HTR-8/SVneo (cell line): ENCODE data around the gene APOC1.
A peak's percentile ranks its signal among the peaks of the same experiment; 100 is the strongest.
"Not testable (repeated sequence)": the region's sequence is repeated elsewhere in the genome, so short reads cannot be mapped to it uniquely, and the experiment has no call there.

Experiments
- DNase-seq: peaks from one replicate; pipeline ENCODE4 v3.0.0; 2011; ENCODE audit warnings: low spot score, mixed read lengths; ENCODE audit not compliant: insufficient read length
- FAIRE-seq: peaks from 2 replicates; lab custom pipeline; 2011; peaks lifted over from hg19 to GRCh38; lab: Jason Lieb, UNC

Gene APOC1

GRCh38 chr19:44914433-44915206, at the start of gene APOC1:
TSS of gene APOC1 (plus strand) at chr19:44914608. CDS start at chr19:44914892, 284 bp downstream.
- peak; percentile 44 for FAIRE-seq
- peak; percentile 94 for DNase-seq

DNA sequence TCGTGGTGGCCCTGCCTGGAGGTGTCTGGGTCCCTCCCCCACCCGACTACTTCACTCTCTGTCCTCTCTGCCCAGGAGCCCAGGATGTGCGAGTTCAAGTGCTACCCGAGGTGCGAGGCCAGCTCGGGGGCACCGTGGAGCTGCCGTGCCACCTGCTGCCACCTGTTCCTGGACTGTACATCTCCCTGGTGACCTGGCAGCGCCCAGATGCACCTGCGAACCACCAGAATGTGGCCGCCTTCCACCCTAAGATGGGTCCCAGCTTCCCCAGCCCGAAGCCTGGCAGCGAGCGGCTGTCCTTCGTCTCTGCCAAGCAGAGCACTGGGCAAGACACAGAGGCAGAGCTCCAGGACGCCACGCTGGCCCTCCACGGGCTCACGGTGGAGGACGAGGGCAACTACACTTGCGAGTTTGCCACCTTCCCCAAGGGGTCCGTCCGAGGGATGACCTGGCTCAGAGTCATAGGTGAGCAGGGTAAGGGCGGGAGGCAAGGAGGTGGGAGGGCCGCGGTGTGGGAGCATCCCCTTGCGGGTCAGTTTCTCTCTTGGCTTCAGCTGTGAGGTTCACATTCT, 49.1 kb upstream of the APOC1 start:
- DNase-seq = no peak
- no peak for FAIRE-seq

- DNase-seq (no peak), FAIRE-seq (no peak)
These were observed 47.7 kb upstream of the APOC1 start for GRCh38 chr19:44866664-44867063.

- no peak for DNase-seq
- FAIRE-seq = no peak
These were observed 46.8 kb upstream of the APOC1 start for GRCh38 chr19:44867578-44867977.

GRCh38 chr19:44869733-44870470, 44.5 kb upstream of the APOC1 start:
- FAIRE-seq = no peak
- no peak for DNase-seq

GRCh38 chr19:44871809-44872208, 42.6 kb upstream of the APOC1 start:
- DNase-seq (no peak), FAIRE-seq (no peak)

DNA sequence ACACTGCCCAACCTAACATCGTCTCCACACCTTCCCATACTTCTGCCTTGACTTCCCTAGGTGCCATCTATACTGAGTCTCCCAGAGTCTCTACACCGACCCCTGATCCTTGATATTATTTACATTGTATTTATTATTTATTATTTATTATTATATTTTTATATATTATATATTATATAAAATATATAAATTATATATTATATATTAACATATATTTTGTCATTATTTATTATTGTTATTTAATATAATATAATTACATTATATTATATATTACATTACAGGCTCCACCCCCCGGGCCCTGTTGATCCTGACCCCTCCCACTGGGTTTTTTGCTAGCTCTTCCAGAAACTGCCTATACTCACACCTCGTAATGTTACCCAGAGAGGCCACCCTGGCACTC, 41.7 kb upstream of the APOC1 start:
- FAIRE-seq = no peak
- DNase-seq = no peak

DNA sequence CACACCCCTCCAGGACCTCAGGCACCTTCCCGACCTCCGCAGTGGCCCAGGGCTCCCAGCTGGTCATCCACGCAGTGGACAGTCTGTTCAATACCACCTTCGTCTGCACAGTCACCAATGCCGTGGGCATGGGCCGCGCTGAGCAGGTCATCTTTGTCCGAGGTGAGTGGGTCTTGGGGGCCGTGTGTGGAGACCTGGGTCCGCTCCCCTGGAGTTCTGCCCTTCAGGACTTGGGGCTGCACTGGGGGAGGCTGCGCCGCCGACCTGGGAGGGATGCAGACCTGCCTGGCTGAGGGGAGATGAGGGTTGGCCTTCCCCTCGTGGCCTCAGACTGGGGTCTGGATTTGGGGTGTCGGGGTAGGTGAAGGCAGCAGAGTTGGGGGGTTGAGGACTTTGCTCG, 40.1 kb upstream of the APOC1 start:
- DNase-seq (no peak), FAIRE-seq (no peak)

GRCh38 chr19:44875666-44876451, 38.5 kb upstream of the APOC1 start:
- FAIRE-seq (no peak), DNase-seq (peak; percentile 34)

DNA sequence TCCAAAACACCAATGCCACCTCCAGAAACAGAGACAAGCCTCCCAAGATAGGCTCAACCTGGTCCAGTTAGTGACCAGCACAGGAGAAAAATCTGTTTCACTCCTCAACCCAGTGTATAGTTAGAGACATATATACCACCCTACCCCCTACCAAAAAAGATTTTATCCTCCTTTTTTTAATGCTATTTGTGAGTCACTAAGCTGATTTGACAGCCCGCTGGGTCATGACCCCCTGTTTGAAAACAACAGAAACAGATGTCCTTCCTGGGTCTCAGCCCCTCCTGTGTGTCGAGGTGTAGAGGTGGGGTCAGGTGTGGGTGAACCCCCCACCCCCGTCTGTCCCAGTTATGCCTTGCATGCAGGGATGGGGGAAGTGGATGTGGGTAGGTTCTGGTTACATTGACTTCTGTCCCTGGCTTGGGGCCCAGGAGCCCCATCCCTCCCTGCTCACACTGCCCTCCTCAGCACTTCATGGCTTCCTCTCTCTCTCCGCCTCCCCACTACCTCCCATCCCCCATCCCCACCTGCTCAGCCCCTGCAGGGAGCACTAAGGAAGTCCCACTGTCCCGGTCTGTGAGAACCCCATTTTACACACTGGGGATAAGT, 37.4 kb upstream of the APOC1 start:
- no peak for DNase-seq
- FAIRE-seq = no peak

DNA sequence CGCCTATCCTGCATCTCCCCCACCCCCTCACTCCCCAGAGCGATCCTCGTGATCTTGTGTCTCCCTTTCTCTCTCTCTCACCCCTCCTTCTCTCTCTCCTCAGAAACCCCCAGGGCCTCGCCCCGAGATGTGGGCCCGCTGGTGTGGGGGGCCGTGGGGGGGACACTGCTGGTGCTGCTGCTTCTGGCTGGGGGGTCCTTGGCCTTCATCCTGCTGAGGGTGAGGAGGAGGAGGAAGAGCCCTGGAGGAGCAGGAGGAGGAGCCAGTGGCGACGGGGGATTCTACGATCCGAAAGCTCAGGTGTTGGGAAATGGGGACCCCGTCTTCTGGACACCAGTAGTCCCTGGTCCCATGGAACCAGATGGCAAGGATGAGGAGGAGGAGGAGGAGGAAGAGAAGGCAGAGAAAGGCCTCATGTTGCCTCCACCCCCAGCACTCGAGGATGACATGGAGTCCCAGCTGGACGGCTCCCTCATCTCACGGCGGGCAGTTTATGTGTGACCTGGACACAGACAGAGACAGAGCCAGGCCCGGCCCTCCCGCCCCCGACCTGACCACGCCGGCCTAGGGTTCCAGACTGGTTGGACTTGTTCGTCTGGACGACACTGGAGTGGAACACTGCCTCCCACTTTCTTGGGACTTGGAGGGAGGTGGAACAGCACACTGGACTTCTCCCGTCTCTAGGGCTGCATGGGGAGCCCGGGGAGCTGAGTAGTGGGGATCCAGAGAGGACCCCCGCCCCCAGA, 36.1 kb upstream of the APOC1 start:
- FAIRE-seq (no peak), DNase-seq (no peak)

- FAIRE-seq (no peak), DNase-seq (no peak)
These were observed 34.9 kb upstream of the APOC1 start for GRCh38 chr19:44879309-44880065.

- FAIRE-seq (no peak), DNase-seq (no peak)
These were observed 32.3 kb upstream of the APOC1 start for GRCh38 chr19:44882063-44882462.

GRCh38 chr19:44882619-44883397, 31.6 kb upstream of the APOC1 start:
- not testable (repeated sequence) for DNase-seq, FAIRE-seq

DNA sequence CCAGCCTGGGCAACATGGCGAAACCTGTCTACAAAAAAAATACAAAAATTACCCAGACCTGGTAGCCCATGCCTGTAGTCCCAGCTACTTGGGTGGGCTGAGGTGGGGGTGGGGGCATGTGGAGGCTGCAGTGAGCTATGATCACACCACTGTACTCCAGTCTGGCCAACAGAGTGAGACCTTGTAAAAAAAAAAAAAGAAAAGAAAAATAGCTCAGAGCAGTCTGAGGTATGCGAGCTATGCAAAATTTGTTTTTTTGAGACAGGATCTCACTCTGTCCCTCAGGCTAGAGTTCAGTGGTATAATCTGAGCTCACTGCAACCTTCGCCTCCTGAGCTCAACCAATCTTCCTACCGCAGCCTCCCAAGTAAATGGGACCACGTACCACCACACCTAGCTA, 30.5 kb upstream of the APOC1 start:
- FAIRE-seq (no peak), DNase-seq (no peak)

DNA sequence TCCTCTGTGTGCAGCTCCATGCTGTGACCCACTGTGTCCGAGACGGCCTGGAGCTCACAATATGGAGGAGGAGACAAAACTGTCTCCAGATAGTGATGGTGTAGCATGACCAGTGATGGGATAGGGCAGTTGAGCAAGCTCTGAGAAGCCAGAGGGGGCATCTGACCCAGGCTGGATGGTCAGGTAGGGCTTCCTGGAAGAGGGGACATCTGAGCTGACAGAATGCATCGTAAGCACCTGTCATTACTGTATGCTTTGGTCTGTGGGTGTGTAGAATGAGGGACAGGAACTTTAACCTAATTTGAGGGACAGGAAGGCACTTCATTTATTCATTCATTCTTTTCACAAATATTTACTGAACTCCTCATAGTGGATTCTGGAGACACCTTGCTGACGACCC, 29.8 kb upstream of the APOC1 start:
- no peak for FAIRE-seq
- DNase-seq = no peak

DNA sequence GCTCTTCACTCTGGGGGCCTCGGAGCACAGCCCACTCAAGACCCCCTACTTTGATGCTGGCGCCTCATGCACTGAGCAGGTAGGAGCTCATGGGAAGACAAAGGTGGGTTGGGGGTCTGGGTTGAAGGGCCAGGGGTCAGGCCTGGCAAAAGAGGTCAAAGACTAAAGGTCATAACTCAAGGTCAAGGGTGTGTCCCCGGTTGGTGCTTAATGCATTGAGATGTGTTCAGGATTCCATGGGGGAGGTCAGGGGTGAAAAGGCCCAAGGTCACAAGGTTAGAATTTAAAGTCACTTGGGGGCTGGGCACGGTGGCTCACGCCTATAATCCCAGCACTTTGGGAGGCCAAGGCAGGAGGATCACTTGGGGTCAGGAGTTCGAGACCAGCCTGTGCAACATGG, 28.3 kb upstream of the APOC1 start:
- DNase-seq (no peak), FAIRE-seq (no peak)

DNA sequence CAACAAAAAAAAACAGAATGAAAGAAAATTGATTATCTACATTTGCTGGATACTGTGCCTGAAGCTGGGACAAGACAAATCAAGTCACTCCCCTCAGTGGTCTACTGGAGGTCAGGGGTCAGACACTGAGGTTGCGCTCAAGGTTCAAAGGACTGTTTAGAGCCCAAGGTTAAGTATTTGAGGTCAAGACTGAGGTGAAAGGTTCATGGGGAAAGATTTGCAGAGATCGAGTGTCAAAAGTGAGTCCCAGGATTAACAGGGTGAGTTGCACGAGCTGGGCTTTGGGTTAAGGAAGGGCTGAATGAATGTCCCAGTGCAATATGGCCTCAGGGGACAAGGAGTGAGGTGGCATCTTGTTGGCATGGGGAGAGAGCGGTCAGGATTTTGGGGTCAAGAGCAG, 26.8 kb upstream of the APOC1 start:
- DNase-seq (no peak), FAIRE-seq (no peak)
